T-helper 17 cell (primary cell): Measurements from ENCODE around the gene NUBP1. TPM values are rescaled to one million over a fixed set of nuclear protein-coding genes. Genes with fewer than 3 reads are reported as not detected.
A peak's percentile ranks its signal among the peaks of the same experiment; 100 is the strongest.
"Not testable (repeated sequence)": the region's sequence is repeated elsewhere in the genome, so short reads cannot be mapped to it uniquely, and the experiment has no call there.

ENCODE experiments used
- ATAC-seq: fragments of 150-1000 bp; cut with Tn5 transposase; 2 replicates; pipeline ENCODE4 v1.10.0; 2021; ENCODE audit warnings: mild to moderate bottlenecking, moderate library complexity
- DNase-seq, 3 donors: peaks; one replicate each; pipeline versions ENCODE4 v3.0.0 to v3.0.0-alpha.2; 2020 to 2021
- H3K9me3 ChIP-seq: one replicate; pipeline ENCODE4 v1.7.0; 2013; ENCODE audit warnings: low read length, mild to moderate bottlenecking; ENCODE audit not compliant: control insufficient read depth, poor library complexity, severe bottlenecking
- H3K27ac Mint-ChIP-seq: one replicate; pipeline ENCODE4 v1.8.0; 2022; ENCODE audit warnings: mild to moderate bottlenecking, moderate library complexity, mixed read lengths
- H3K27me3 Mint-ChIP-seq: one replicate; pipeline ENCODE4 v1.8.0; 2022; ENCODE audit warnings: mixed read lengths
- H3K36me3 Mint-ChIP-seq: one replicate; pipeline ENCODE4 v1.8.0; 2022; ENCODE audit warnings: low read depth, mixed read lengths
- H3K4me1 Mint-ChIP-seq: one replicate; pipeline ENCODE4 v1.8.0; 2022; ENCODE audit warnings: mild to moderate bottlenecking, mixed read lengths
- H3K4me3 Mint-ChIP-seq: one replicate; pipeline ENCODE4 v1.8.0; 2022; ENCODE audit warnings: mild to moderate bottlenecking, moderate library complexity, mixed read lengths
- total RNA-seq, 4 donors: library from RNA in 2 of 4; stranded (reverse) in 2 of 4; gene quantifications; one replicate each; pipeline ENCODE4 v1.2.3 and lab custom pipeline; 2022 to 2026

NUBP1 gene
- total RNA-seq, 2 donors from 2014 or later = 19.2 to 21.0 TPM

- H3K9me3 ChIP-seq = no peaks in the 10 kb centered on the region
- Mint-ChIP-seq H3K4me1 (peaks cover 21% of the 10 kb centered on the region), H3K27ac (no peak overlapping the region), H3K36me3 (no peaks in the 10 kb centered on the region), H3K4me3 (no peak overlapping the region), H3K27me3 (no peaks in the 10 kb centered on the region)
- ATAC-seq (no peak), DNase-seq (no peak)
Observed at GRCh38 chr16:10740000-10740844, 3.4 kb upstream of the NUBP1 start.

DNA sequence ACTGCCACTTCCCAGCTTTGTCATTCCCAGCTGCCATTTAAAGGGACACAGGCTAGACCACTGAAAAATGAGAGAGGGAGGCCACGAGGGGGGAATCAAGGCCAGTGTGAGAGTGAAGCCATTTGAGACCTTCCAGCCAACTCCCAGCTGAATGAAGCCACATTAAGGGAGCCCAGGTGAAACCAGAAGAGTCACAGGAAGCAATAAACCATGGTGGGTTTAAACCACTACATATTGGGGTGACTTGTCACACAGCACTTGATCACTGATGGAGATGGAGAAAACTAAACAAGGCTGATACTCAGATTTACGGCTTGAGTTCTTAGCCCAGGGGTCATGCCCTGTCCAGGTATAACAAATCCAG, 2.8 kb upstream of the NUBP1 start:
- DNase-seq (no peak), ATAC-seq (no peak)
- Mint-ChIP-seq H3K4me3 (no peak overlapping the region), H3K27ac (no peak overlapping the region), H3K4me1 (peaks cover 25% of the 10 kb centered on the region), H3K27me3 (no peaks in the 10 kb centered on the region), H3K36me3 (peaks cover 3% of the 10 kb centered on the region)
- no peaks in the 10 kb centered on the region for H3K9me3 ChIP-seq

- DNase-seq, H3K4me3 Mint-ChIP-seq, H3K9me3 ChIP-seq, H3K36me3 Mint-ChIP-seq, ATAC-seq, H3K27me3 Mint-ChIP-seq: not testable (repeated sequence)
- H3K4me1 Mint-ChIP-seq = peaks cover 27% of the 10 kb centered on the region
- H3K27ac Mint-ChIP-seq = peak overlapping the region; percentile 49
Observed at GRCh38 chr16:10741249-10741648, 2.4 kb upstream of the NUBP1 start.

GRCh38 chr16:10741844-10742243, 1.8 kb upstream of the NUBP1 start:
- ATAC-seq (no peak), DNase-seq (no peak)
- H3K4me3 Mint-ChIP-seq = no peak overlapping the region
- H3K27ac Mint-ChIP-seq = peak overlapping the region; percentile 49
- H3K4me1 Mint-ChIP-seq = peaks cover 27% of the 10 kb centered on the region
- no peaks in the 10 kb centered on the region for H3K27me3 Mint-ChIP-seq
- H3K9me3 ChIP-seq = no peaks in the 10 kb centered on the region
- H3K36me3 Mint-ChIP-seq = peaks cover 3% of the 10 kb centered on the region

DNA sequence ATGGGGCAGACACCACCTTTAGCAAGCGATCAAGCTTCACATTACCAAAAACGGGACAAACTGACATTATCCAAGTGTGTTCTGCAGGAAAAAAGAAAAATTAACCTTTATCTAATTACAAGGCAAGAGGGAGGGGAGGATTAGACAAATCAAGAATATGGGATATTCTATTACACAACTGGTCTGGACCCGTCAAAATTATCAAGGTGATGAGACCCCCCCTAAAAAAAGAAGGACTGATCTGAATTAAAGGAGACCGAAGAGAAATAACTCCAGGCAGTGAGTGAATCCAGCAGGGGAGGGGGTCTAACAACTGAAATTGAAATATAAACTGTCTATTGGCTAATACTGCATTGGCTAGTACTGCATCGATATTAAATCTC, 424 bp upstream of the NUBP1 start:
- ATAC-seq (no peak), DNase-seq (no peak)
- peak overlapping the region; percentile 99 for H3K4me3 Mint-ChIP-seq
- peak overlapping the region; percentile 98 for H3K27ac Mint-ChIP-seq
- H3K4me1 Mint-ChIP-seq = peaks cover 24% of the 10 kb centered on the region
- H3K36me3 Mint-ChIP-seq = peaks cover 3% of the 10 kb centered on the region
- H3K9me3 ChIP-seq = no peaks in the 10 kb centered on the region
- no peaks in the 10 kb centered on the region for H3K27me3 Mint-ChIP-seq

DNA sequence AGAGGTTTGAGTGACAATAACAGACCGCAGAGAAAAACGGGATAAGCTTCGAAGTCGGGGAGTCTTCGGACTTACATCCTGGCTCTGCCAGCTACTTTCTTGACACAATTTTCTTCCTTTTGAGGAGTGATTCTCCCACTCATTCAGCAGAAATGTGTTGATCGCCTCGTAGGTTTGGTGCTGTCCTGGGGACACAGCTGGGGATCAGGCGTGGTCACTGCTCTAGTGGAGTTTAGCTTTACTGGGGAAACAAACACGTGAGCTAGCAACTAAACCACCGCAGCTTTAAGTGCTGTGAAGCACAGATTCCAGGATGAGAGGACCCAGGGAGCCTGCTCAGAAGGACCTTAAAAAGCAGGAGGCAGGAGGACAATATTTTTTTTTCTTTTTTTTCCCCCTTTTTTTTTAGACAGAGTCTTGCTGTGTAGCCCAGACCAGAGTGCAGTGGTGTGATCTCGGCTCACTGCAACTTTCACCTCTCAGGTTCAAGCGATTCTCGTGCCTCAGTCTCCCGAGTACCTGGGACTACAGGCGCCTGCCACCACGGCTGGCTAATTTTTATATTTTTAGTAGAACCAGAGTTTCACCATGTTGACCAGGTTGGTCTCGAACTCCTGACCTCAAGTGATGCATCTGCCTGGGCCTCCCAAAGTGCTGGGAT, 858 bp downstream of the NUBP1 start:
- DNase-seq (no peak), ATAC-seq (no peak)
- Mint-ChIP-seq H3K36me3 (peaks cover 3% of the 10 kb centered on the region), H3K27me3 (no peaks in the 10 kb centered on the region), H3K4me3 (peak overlapping the region; percentile 99), H3K4me1 (peaks cover 25% of the 10 kb centered on the region), H3K27ac (peak overlapping the region; percentile 98)
- no peaks in the 10 kb centered on the region for H3K9me3 ChIP-seq

DNA sequence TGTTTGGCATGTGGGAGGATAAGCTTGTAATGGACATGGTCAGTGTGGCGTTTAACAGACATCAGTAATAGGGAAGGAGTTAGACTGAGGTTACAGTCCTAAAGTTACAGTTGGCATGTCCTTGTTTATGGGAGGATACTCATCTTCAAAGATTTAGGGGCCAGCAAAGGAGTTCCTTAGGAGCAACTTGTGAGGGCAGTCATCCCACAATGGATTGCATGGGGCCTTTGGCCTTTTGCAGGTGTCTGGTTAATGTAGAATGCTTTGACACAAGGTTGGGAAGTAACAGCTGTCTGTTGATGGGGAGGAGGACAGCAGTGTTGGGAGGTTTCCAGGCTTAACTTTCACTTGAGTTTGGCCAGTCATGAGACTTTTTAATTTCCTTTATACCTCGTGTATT, 2.2 kb downstream of the NUBP1 start:
- ATAC-seq = no peak
- Mint-ChIP-seq H3K27me3 (no peaks in the 10 kb centered on the region), H3K27ac (no peak overlapping the region), H3K36me3 (peaks cover 3% of the 10 kb centered on the region), H3K4me3 (peak overlapping the region; percentile 12), H3K4me1 (peaks cover 24% of the 10 kb centered on the region)
- H3K9me3 ChIP-seq = no peaks in the 10 kb centered on the region
- no peak for DNase-seq

- H3K27ac Mint-ChIP-seq = peak overlapping the region; percentile 49
- ATAC-seq (no peak), DNase-seq (no peak)
- no peak overlapping the region for H3K4me3 Mint-ChIP-seq
- peaks cover 2% of the 10 kb centered on the region for H3K36me3 Mint-ChIP-seq
- H3K9me3 ChIP-seq = no peaks in the 10 kb centered on the region
- H3K27me3 Mint-ChIP-seq = no peaks in the 10 kb centered on the region
- H3K4me1 Mint-ChIP-seq = peaks cover 9% of the 10 kb centered on the region
Observed at GRCh38 chr16:10750793-10751192, 7.2 kb downstream of the NUBP1 start.

- DNase-seq = no peak
- Mint-ChIP-seq H3K27ac (peak overlapping the region; percentile 49), H3K27me3 (no peaks in the 10 kb centered on the region), H3K4me1 (peaks cover 7% of the 10 kb centered on the region), H3K4me3 (no peak overlapping the region), H3K36me3 (peaks cover 2% of the 10 kb centered on the region)
- ATAC-seq = no peak
- no peaks in the 10 kb centered on the region for H3K9me3 ChIP-seq
Observed at GRCh38 chr16:10751291-10751697, 7.7 kb downstream of the NUBP1 start.

DNA sequence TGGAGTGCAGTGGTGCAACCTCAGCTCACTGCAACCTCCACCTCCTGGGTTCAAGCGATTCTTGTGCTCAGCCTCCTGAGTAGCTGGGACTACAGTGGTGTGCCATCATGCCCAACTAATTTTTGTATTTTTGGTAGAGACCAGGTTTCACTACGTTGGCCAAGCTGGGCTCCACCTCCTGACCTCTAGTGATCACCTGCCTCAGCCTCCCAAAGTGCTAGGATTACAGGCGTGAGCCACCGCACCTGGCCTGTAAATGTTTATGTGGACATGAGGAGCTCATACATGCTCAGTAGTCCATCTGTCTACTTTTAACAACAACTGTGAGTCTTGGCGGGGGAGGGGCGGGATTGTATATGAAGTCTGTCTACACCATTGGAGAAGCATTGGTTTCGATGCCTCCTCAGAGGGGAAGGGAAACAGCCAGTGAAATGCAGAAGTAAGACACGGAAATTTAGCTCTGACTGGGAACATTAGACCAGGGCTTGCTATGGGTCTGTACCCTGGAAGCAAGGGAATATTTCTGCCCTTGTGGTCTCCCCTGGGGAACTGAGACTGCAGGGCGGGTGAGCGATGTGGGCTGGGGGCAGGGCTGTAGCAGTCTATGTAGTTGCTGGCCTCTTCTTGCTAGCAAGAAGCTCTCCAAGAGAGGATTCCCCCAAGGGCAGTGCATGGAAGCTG, 9.3 kb downstream of the NUBP1 start:
- Mint-ChIP-seq H3K27ac (peak overlapping the region; percentile 27), H3K27me3 (no peaks in the 10 kb centered on the region), H3K4me1 (peaks cover 7% of the 10 kb centered on the region), H3K4me3 (peak overlapping the region; percentile 47), H3K36me3 (peaks cover 2% of the 10 kb centered on the region)
- DNase-seq (no peak), ATAC-seq (peak; percentile 69)
- no peaks in the 10 kb centered on the region for H3K9me3 ChIP-seq

- Mint-ChIP-seq H3K27me3 (no peaks in the 10 kb centered on the region), H3K27ac (peak overlapping the region; percentile 27), H3K4me3 (peak overlapping the region; percentile 47), H3K36me3 (peaks cover 2% of the 10 kb centered on the region), H3K4me1 (peaks cover 7% of the 10 kb centered on the region)
- no peaks in the 10 kb centered on the region for H3K9me3 ChIP-seq
- no peak for ATAC-seq
- DNase-seq = no peak
Observed at GRCh38 chr16:10753670-10754069, 10.0 kb downstream of the NUBP1 start.

DNA sequence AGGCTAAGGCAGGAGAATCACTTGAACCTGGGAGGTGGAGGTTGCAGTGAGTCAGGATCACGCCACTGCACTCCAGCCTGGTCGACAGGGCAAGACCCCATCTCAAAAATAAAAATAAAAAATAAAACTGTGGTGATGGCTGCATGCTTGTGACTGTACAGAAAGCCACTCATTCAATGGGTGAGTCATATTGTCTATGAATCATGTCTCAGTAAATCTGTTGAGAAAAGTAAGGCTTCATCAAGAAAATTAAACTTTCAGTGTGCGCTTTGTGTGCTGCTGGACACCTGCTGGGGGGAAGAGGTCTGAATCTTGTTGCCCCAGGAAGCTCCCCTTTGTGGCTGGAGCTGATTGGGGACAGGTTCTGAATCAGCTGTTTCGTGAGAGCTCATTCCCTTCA, 11.3 kb downstream of the NUBP1 start:
- Mint-ChIP-seq H3K36me3 (peaks cover 8% of the 10 kb centered on the region), H3K4me1 (peaks cover 6% of the 10 kb centered on the region), H3K27me3 (no peaks in the 10 kb centered on the region), H3K4me3 (no peak overlapping the region), H3K27ac (peak overlapping the region; percentile 3)
- H3K9me3 ChIP-seq = no peaks in the 10 kb centered on the region
- DNase-seq (no peak), ATAC-seq (no peak)

DNA sequence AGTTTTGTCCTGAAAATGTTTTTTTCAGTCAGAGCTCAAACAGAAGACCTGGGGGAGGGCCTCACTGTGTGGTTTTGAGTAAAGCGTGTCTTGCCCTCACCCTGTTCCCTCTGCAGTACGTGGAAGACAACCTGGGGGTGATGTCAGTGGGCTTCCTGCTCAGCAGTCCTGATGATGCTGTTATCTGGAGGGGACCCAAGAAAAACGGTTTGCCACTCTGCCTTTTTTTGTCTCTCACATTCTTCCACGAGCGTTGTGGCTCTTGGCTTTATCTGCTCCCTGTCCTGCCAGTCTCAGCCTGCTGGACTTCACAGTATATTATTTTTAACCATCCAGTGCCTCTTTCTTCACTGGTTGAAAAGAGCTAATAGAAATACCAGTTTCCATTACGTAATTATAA, 12.9 kb downstream of the NUBP1 start:
- Mint-ChIP-seq H3K4me3 (no peak overlapping the region), H3K27ac (no peak overlapping the region), H3K27me3 (no peaks in the 10 kb centered on the region), H3K4me1 (peaks cover 4% of the 10 kb centered on the region), H3K36me3 (peaks cover 15% of the 10 kb centered on the region)
- ATAC-seq (no peak), DNase-seq (no peak)
- no peaks in the 10 kb centered on the region for H3K9me3 ChIP-seq
